Glutamatergic neuron (in vitro differentiated cells): ENCODE measurements around the gene KHDRBS2. TPM values are rescaled to one million over a fixed set of nuclear protein-coding genes. Genes with fewer than 3 reads are reported as not detected.

ENCODE experiments used
- DNase-seq: peaks from one replicate; pipeline ENCODE4 v3.0.0; 2022
- H3K27ac Mint-ChIP-seq: one replicate; pipeline ENCODE4 v1.8.0; 2020; ENCODE audit warnings: mild to moderate bottlenecking, mixed read lengths, inconsistent platforms; ENCODE audit not compliant: unreplicated experiment
- H3K27me3 Mint-ChIP-seq: one replicate; pipeline ENCODE4 v1.8.0; 2020; ENCODE audit warnings: mild to moderate bottlenecking, moderate library complexity, mixed read lengths, inconsistent platforms; ENCODE audit not compliant: unreplicated experiment
- H3K36me3 Mint-ChIP-seq: one replicate; pipeline ENCODE4 v1.8.0; 2020; ENCODE audit warnings: mild to moderate bottlenecking, mixed read lengths, inconsistent platforms; ENCODE audit not compliant: unreplicated experiment
- H3K4me1 Mint-ChIP-seq: one replicate; pipeline ENCODE4 v1.8.0; 2020; ENCODE audit warnings: mild to moderate bottlenecking, low read depth, mixed read lengths, inconsistent platforms; ENCODE audit not compliant: unreplicated experiment
- H3K4me3 Mint-ChIP-seq: one replicate; pipeline ENCODE4 v1.8.0; 2020; ENCODE audit warnings: mild to moderate bottlenecking, mixed read lengths, inconsistent platforms; ENCODE audit not compliant: unreplicated experiment
- H3K9me3 Mint-ChIP-seq: one replicate; pipeline ENCODE4 v1.8.0; 2020; ENCODE audit warnings: mild to moderate bottlenecking, moderate library complexity, mixed read lengths, inconsistent platforms; ENCODE audit not compliant: unreplicated experiment
- total RNA-seq: library from RNA; stranded (reverse); fragmentation: NEBNext Ultra II Directional; extraction: Animal tissue kit (Norgen Biotek cat#: 25700); gene quantifications from one replicate; pipeline ENCODE4 v1.2.1, GENCODE V29; 2021; ENCODE audit not compliant: unreplicated experiment
- TF ChIP-seq, protein P1 (sequence below): fragments of 200-600 bp; sonication (generic); IDR thresholded peaks from one replicate; pipeline ENCODE4 v1.5.0; 2021; ENCODE audit not compliant: partially characterized antibody, unreplicated experiment

The KHDRBS2 gene
- total RNA-seq, 1 donor from 2014 or later, result 19.7 TPM

DNA sequence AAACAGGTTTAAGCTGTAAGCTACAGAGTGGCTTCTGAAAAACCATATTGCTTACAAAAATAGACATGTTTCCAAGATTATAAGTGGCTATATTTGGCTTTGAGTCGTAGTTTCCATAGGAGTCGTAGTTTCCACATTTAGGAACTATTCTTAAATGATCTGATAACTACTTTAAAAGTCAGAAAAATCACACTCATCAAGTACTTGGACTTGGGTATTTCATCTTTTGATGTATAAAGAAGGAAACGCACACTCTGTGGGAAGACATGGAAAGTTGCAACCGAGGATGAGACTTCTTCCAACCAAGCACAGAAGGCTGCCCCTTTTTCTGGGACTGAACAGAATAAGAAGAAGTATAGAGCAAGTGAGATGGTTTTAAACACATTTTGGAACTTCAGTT lies 118.3 kb downstream of the KHDRBS2 start:
- TF ChIP-seq, protein P1, sequence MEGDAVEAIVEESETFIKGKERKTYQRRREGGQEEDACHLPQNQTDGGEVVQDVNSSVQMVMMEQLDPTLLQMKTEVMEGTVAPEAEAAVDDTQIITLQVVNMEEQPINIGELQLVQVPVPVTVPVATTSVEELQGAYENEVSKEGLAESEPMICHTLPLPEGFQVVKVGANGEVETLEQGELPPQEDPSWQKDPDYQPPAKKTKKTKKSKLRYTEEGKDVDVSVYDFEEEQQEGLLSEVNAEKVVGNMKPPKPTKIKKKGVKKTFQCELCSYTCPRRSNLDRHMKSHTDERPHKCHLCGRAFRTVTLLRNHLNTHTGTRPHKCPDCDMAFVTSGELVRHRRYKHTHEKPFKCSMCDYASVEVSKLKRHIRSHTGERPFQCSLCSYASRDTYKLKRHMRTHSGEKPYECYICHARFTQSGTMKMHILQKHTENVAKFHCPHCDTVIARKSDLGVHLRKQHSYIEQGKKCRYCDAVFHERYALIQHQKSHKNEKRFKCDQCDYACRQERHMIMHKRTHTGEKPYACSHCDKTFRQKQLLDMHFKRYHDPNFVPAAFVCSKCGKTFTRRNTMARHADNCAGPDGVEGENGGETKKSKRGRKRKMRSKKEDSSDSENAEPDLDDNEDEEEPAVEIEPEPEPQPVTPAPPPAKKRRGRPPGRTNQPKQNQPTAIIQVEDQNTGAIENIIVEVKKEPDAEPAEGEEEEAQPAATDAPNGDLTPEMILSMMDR, result no peak
- peaks cover 2% of the 10 kb centered on the region for H3K4me1 Mint-ChIP-seq
- DNase-seq, result no peak
- H3K9me3 Mint-ChIP-seq, result peaks cover 2% of the 10 kb centered on the region
- H3K4me3 Mint-ChIP-seq, result no peak overlapping the region
- no peak overlapping the region for H3K27ac Mint-ChIP-seq
- H3K36me3 Mint-ChIP-seq, result peaks cover 5% of the 10 kb centered on the region
- peaks cover 2% of the 10 kb centered on the region for H3K27me3 Mint-ChIP-seq

DNA sequence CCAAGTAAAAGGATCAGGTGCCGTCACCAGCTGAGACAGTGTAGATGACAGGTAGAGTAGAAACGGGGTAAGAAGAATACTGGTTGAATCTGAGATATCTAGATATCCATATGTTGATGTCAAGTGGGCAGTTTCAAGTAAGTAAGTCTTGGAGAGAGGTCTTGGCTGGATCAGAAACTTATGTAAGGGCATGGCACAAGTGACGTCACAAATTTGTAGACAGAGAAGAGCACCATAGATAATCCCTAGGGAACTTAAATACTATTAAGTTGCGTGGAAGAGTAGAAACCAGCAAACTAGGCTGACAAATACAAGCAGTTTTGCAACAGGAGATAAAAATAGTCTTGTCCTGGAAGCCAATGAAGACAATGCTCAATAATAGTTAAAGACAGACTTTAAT lies 123.2 kb downstream of the KHDRBS2 start:
- no peaks in the 10 kb centered on the region for H3K27me3 Mint-ChIP-seq
- H3K27ac Mint-ChIP-seq, result no peak overlapping the region
- H3K9me3 Mint-ChIP-seq, result no peaks in the 10 kb centered on the region
- TF ChIP-seq, protein P1, result no peak
- H3K4me1 Mint-ChIP-seq, result no peaks in the 10 kb centered on the region
- H3K36me3 Mint-ChIP-seq, result no peaks in the 10 kb centered on the region
- no peak for DNase-seq
- no peak overlapping the region for H3K4me3 Mint-ChIP-seq

DNA sequence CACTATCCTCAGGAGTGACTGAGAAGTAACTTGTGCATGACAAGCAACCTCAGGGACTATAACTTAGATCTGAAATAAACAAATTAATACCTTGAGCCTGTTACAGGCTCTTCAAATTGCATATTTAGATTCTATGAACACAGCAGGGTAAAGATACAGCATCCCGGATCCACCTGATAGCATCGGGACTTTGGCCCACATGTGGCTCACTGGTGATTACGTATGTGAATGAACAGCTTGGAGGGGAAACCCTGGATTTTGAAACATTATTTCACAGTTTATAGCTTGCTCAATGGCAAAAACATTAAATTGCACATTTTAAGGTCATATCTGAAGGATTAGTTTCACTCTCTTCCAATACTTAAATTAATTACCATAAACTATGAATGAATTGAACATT lies 133.2 kb downstream of the KHDRBS2 start:
- Mint-ChIP-seq H3K27me3 (no peaks in the 10 kb centered on the region), H3K4me1 (no peaks in the 10 kb centered on the region), H3K4me3 (no peak overlapping the region), H3K36me3 (no peaks in the 10 kb centered on the region), H3K9me3 (no peaks in the 10 kb centered on the region), H3K27ac (no peak overlapping the region)
- no peak for DNase-seq
- TF ChIP-seq, protein P1, result no peak

DNA sequence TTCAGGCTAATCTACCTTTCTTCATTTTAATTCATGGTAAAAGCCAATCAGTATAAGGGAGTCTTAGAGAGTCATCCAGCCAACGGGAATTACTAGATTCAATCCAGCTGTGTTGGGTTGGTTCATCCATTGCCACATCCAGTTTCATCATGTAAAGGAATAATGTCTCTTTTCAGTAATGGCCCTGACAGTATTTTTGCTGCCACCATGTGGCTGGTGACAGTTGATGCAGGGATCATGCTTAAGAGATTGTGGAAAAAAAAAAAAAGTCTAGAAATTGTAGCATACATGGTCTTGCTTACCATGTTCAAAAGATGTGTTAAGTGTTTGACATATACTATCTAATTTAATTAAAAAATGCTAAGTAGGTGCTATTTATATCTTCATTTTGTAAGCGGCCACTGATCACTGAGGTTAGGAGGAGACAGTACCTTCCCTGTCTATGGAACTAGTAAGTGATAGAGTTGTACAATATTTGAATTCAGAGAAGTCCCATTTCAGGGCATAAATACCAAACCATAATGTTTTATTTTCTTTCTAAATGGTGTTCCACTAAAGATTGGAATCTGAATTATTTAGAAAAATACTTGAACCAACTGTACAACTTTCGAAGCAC lies 135.9 kb downstream of the KHDRBS2 start:
- Mint-ChIP-seq H3K27me3 (no peaks in the 10 kb centered on the region), H3K4me1 (peaks cover 5% of the 10 kb centered on the region), H3K9me3 (no peaks in the 10 kb centered on the region), H3K4me3 (no peak overlapping the region), H3K27ac (no peak overlapping the region), H3K36me3 (no peaks in the 10 kb centered on the region)
- no peak for DNase-seq
- TF ChIP-seq, protein P1, result peak; percentile 78

DNA sequence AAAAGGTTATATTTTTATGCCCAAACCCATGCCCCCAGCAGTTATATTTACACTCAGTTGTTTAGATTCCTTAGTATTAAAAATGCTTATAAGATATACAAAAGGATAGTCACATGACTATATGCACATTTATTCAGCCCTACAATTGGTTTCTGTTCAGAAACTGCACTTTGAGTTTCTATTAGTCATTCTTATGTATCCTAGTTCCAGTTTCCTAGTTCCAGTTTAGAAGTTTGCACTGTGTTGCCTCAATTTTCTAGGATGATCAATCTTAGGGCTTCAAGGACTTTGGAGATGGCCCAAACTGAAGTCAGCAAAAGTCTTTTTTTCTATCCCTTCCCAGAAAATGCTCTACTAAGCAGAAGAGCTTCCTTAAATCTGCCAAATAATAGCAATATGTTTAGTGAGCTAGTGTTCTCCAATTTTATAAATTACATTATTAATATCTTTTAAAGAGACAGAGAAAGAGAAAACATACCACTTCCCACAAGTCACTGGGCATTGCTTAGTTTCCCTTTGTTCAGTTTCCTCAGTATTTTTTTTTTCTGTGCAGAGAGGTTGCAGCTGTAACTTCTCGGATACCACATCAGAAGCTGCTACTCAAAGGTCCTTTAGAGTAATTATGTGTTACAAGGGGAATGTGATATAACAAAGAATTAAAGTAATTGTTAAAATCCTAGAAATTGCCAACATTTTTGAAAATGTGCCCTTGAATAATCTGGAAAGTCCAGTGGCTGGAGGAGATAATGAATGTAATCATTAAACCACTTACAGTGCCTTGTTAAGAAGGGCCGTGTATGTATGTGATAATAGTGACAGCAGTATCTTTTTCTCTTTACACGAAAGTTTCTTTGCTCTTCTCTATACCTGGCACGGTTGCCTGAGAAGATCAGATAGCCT lies 138.8 kb downstream of the KHDRBS2 start:
- no peaks in the 10 kb centered on the region for H3K27me3 Mint-ChIP-seq
- H3K9me3 Mint-ChIP-seq, result no peaks in the 10 kb centered on the region
- DNase-seq, result no peak
- H3K27ac Mint-ChIP-seq, result no peak overlapping the region
- no peaks in the 10 kb centered on the region for H3K36me3 Mint-ChIP-seq
- no peak overlapping the region for H3K4me3 Mint-ChIP-seq
- TF ChIP-seq, protein P1, result no peak
- peaks cover 5% of the 10 kb centered on the region for H3K4me1 Mint-ChIP-seq
